NCI-H128 (cell line): ENCODE data around the gene RIPPLY3.
A peak's percentile ranks its signal among the peaks of the same experiment; 100 is the strongest.

Experiments
- DNase-seq: peaks from one replicate; lab custom pipeline; 2025; ENCODE audit not compliant: unreplicated experiment; lab: John Stamatoyannopoulos, UW

RIPPLY3 gene, protein sequence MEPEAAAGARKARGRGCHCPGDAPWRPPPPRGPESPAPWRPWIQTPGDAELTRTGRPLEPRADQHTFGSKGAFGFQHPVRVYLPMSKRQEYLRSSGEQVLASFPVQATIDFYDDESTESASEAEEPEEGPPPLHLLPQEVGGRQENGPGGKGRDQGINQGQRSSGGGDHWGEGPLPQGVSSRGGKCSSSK

DNA sequence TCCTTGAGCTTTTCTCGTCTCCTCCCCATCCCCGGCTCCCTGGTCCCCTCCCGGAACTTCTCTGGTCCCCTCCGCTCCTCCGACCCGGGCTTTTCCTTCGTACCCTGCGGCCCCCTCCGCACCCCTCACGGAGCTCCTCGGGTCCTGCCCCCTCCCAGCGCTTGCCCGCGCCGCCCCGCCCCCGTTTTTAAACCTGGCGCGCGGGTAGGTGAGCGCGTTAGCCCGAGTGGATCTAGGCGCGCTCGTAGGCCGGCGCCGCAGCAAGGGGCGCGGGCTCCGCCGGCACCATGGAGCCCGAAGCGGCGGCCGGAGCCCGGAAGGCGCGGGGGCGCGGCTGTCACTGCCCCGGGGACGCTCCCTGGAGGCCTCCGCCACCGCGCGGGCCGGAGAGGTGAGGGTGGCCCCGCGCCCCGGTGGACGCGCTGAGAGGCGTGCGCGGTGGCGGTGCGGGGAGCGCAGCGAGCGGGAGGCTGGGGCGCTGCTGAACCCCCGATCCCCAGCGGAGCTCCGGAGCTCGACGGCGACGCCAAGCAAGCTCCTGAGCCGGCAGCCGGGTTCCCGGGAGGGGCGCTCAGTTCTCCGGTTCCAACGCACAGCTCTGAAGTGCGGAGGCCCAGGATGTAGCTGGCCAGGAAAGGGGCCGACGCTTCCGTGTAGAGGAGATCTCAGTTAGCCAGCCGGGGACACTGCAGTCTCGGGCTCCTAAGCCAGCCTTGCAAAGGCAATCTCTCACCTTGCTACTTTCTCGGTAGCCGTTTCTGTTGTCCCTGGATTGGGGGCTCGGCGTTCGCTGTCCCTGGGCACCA is at the start of gene RIPPLY3:
Gene RIPPLY3, plus strand, starts transcription at position 217 of the 806 bp plus-strand sequence. Its CDS starts 71 bp downstream, at position 288.
- DNase-seq, result no peak

DNA sequence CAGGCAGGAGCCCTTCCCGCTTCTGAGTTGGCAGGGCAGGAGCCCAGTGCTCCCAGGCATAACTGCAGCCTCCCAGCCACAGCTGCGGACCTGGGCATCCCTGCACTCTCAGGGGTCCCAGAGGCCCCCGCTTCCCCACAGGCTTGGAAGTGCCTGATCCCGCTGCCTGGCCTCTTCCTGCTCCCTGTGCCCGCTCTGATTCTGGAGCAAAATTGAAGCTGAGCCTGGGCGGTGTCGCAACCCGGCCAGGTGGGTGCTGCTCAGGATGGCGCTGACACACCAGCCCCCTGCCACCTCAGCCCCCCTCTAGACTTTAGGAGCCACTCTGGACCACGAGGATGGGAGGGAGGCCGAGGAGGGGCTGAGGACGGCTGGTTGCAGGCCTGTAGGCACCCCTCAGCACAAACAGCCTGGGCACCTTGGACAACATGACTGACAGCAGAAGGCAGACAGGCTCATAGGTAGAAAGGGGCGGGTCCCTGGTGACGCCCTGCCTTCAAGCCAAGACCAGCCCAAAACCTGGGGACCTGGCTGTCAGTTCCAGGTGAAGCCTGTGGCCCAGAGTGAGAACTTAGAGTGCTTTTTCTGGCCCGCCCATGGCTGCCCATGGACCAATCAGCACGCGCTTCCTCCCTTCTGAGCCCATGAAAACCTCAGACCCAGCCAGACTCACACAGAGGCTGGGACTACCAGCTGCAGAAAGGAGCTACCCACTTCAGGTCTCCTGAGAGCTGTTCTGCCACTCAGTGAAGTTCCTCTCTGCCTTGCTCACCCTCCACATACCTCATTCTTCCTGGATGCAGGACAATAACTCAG is 47.3 kb upstream of the RIPPLY3 start:
- DNase-seq, result no peak

DNA sequence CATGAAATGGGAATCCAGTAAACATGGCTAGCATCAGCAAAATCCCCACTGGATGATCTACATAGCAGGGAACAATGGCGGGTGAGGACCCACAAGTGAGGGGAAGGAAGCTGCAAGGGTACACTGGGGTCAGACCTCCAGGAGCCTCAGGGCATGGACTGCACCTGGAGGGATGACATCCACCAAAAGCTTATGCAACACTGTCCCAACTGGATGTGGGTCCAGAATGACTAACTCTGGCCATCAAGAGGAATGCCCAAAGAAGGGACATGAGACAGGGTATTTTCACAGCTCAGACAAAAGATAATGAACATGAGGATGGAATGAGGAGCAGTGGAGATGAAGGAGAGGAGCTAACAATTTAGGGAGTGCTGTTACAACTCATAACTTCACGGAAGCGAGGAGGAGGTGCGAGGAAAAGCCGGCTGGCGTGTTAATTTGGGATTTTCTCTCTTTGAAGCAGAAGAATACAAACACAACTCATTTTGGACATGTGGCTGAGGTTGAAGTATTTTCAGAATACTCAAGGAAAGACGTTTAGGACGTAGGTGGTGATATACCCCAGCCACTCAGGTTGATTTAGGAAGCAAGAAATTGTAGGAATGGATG is 45.7 kb upstream of the RIPPLY3 start:
- no peak for DNase-seq

DNA sequence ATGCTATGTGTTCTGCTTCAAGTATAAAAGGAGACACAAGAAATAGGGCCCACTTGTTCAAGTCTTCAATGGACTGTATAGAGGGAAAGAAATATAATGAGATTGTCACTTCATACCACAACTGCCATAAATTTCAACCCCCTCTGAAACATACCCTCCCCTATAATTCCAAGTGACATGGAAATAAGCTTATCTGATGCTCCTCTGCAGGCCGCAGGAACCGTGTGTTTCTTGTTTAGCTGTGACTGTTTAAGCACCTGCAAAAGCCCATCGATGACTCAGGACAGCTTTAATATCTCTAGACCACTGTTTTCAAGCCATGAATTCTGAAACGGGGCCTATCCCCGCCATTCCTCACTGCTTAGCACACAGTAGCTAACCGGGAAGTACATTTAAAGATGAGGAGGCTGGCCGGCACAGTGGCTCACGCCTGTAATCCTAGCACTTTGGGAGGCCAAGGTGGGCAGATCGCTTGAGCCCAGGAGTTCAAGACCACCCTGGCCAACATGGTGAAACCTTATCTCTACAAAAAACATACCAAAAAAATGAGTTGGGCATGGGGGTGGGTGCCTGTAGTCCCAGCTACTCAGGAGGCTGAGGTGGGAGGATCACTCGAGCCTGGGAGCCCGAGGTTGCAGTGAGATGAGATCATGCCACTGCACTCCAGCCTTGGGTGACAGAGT is 44.3 kb upstream of the RIPPLY3 start:
- no peak for DNase-seq

DNA sequence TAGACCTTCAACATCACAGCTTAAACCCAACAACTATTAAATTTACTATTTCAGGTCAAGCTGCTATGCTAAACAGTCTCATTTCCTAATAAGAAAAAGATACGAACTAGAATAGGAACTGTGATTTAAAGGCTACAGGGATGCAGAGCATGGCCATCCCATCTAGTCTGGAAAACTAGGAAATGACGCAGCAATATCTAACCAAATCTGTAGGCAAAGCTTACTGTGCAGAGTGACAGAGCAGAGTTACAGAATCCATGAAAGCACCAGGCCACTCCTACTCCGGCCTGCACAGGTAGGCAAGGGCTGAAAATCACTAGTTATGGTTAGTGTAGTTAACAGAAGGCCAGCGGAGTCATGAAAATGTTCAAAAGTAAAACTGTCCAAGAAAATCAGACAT is 42.1 kb upstream of the RIPPLY3 start:
- DNase-seq, result no peak

DNA sequence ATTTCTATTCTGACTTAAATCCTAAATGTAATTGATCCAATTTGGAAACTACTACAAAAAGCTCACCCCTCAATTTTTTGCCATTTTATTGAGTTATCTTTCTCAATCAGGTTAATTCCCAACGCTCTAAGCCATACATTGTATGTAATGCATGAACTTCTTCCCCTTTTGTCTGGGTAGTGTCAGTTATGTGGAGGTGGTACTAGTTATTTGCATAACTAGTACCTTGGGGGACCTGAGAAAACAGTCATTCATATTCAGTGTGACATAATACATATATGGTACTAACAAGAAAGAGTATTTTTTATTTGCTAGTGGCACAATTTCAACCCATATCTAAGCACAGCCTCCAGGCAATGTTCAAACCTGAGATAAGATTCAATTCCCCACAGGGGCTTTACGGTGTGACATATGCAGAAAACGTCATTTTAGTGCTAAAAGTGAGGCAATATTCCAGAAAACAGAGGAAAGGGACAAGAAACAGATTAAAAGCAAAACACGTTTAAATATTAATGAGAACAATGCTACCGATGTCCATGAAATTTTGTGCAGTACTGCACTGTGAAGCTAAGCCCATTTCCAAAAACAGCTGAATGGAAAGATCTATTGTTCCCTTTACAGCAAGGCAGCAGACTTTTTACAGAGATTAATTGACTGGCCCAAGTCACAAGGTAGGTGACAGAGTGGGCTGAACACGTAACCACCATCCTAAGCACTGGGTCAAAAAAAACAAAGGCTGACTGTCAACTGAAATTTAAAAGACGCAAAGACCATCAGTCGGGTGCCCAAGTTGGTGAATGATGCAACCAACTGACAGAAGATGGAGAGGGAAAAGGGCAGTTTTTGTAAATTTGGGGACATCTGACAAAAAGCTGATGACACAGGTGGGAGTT is 41.4 kb upstream of the RIPPLY3 start:
- DNase-seq, result no peak

DNA sequence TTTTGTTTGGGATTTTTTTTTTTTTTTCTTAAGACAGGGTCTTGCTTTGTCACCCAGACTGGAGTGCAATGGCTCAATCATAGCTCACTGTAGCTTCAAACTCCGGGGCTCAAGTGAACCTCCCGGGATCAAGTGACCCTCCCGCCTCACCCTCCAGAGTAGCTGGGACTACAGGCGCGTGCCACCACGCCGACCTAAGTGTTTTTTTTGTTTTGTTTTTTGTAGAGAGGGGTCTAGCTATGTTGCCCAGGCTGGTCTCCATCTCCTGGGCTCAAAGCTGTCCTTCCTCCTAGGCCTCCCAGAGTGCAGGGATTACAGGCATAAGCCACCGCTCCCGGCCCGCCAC is 40.8 kb upstream of the RIPPLY3 start:
- no peak for DNase-seq

DNA sequence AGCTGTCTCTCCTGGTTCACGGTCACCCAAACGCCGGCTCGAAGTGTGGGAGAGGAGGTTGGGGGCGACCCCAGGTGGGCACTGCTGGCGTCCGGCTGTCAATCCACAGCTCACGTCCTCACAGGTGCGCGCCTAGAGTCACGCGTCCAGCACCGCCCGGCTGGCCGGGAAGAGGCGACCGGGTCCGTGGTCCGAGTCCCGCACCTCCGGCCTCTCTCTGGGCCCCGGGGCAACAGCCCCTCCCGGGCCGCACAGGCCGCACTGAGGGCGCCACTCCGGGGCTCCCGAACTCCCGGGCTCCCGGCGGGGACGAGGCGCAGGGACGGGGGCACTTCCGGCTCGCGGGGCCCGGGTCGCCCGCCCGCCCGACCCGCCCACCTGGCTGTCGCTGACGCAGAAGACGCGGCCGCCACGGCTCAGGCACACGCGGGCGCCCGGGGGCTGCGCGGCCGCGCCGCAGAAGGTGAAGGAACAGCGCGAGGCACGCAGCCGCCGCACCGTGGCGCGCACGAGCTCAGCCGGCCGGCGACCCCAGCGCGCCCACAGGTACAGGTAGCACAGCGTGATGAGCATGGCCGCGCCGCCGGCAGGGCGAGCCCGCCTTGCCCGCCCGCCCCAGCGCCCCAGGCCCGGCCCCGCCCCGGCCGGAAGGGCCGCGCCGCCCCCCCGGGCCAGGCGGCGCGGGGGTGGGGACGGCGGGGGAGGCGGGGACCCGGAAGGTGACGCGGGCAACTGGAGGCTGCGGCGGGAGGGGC is 40.3 kb upstream of the RIPPLY3 start, which contains the start of gene HLCS:
Gene HLCS, minus strand, starts transcription at position 604 of the 755 bp plus-strand sequence. Its CDS starts 31 bp downstream, at position 573.
- DNase-seq, result no peak

DNA sequence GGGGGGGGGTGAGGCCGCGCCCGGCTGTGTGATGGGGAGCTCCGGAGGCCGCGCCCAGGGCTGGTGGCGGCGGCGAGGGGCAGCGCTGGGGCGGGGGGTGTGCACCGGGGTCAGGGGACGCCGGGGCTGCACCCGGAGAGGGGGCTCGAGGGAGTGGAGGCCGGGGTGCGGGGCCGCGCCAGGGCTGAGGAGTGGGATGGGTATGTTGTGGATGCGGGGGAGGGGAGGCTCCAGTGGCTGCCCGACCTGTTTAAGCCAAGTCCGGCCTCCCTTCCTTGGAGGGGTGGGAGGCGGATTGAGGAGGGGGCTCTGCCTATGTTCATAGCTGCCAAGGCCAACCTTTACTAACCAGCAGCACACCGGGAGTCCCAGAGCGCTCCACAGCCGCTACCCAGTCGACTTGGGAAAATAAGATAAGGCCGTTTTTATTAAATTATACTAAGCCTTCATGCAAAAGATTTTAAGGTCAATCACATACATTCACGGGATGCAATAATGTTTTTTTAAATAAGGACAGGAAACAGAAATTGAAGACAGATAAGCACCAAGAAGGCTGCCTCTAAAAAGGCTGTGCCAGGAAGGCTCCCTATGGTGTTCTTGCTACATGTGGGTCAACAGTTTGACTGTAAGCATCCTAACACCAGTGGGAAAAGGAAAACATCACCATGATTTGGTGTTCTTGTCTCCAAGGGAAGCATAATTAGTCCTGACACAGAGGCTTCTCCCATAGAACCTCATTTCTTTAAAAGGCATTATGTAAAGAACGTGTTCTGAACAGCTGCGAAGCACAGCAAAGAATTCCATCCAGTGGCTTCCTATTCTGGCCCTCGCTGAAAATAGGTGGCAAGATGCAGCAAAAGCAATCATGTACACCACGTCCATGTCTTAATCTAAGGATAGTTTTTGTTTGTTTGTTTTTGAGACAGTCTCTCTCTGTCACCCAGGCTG is 39.4 kb upstream of the RIPPLY3 start:
- no peak for DNase-seq

DNA sequence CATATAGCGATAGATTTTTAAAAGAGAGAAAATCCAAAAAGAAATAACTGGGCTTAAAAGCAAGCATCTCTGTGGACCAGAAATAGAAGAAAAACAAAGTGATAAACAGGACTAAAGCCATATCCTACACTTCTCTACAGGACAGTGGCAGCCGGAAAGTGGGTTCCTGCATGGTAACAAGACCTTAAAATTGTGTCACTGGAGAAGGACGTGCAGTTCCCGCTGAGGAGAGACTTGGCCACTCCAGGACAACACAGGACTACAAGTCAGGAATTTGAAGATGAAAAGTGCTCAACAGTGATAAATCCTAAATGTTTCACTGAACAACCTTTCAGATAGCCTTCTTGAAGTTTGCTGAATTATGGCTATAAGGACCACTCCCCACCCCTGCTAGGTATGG is 38.1 kb upstream of the RIPPLY3 start:
- no peak for DNase-seq

DNA sequence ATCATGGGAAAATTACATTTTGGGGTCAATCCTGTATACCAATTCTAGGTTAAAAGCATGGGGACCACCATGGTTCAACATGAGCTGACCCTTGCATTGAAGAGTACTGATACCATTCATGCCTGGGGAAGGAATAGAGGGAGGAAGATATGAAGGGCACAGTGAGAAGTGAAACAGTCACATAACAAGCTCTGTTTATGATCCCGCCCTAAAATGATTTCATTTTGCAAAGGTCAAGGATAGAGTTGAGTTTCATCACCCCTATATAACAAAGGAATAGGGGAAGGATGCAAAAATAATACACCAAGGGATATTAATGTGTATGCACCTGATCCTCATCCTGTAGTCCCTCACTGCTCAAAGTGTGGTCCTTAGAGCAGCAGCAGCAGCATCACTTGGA is 37.5 kb upstream of the RIPPLY3 start:
- no peak for DNase-seq

DNA sequence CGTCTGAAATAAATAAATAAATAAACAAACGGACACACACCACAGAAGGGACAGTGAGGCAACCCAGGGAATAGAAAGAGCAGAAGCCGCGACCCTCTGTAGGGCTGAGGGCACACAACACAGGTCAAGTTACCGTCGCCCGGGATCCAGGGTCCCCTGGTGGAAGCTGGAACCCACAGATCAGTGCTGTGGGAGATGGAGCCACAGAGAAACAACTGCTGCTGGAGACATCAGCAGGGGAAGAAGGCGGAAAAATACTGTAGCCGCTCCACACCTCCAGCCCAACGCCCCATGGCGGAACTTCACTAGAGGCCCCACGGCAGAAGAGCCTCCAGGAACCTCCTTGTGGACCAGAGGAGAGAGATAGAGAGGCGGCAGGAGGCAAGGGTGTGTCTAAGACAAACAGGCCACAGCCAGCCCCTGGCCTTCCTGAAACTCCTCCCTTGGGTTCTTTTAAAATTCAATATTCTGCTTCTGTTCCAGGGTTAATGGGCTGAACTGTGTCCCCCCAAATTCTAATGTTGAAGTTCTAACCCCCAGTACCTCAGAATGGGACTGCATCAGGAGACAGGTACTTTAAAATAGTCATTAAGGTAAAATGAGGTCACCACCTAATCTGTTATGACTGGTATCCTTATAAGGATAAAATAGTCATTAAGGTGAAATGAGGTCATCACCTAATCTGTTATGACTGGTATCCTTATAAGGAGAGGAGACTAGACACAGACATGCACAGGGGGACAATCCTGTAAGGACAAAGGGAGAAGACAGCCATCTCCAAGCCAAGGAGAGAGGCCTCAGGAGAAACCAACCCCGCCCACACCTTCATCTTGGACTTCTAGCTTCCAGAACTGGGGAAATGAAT is 32.3 kb upstream of the RIPPLY3 start:
- DNase-seq, result no peak

DNA sequence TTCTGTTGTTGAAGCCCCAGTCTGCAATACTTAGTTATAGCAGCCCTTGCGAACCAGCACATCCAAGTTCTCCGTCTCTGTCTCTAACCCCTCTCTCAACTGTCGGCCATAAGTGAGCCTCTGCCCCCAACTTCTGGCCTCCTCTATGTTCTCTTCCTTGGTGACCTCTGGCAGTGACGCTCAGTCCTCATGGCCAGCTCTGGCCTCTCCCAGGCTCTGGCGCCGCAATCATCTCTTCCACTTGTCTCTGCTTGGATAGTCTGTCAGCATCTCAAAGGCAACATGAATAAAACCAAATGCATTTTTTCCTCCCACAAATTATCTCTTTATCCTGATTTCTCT is 31.7 kb upstream of the RIPPLY3 start:
- DNase-seq, result no peak

DNA sequence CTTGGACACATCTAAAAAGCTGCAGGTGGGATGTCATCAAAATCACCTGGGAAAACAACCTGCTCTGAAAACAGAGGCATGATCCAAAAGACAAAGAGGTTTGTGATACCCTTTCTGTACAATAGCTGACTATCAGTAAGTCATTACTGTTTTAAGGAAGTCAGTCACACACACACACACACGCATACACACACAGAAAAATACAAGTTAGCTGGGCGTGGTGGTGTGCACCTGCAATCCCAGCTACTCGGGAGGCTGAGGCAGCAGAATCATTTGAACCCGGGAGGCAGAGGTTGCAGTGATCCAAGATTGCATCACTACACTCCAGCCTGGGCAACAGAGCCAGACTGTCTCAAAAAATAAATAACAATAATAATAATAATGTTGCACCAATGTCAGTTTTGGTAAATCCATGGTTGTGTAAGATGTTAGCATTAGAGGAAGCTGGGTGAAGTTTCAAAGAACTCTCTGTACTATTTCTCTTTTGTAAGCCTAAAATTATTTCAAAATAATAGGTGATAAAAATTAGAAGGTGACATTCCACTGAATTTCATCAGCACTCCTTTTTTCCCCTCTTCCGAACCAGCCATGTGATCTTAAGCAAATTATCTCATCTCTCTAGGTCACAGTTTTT is 30.2 kb upstream of the RIPPLY3 start:
- DNase-seq, result no peak

DNA sequence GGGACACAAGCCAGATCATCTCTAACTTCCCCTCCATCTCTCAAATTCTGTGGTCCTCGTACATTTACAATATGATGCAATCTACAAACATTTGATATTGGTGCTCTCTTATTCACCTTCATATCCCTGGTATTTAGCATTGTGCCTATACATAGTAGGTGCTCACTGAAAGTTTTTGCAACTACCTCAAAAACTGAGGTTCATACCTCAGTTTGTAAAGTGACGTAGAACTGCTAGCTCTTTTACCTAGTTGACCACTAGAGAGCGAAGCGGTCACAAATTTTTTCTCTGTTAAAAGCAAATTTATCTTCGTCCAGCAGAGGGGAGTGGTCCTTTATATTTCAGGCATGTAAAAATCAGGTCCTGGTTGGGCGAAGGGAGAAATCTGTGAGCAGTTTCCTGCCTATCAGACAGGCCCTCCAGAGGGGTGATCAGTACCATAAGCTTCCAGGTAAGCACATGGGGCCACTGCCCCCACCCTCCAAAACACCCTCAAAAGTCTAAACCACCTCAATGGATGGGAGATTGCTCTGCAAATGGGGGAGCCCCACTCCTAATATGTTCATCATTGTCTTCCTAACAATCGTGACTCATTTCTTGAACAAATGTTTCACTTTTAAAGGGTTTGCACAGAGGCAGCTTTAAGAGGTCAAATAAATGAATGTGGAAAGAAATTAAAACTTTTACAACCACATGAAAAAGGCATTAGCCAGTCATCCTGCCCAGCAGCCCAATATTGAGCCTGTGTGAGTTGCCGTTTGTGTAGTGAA is 29.4 kb upstream of the RIPPLY3 start:
- DNase-seq, result peak; percentile 34
